Liver (tissue), 9 donors: ENCODE results near the gene SLC35B3. TPM values are rescaled to one million over a fixed set of nuclear protein-coding genes. Genes with fewer than 3 reads are reported as not detected.

Experiments
- DNase-seq: peaks from one replicate; pipeline ENCODE4 v3.0.0-alpha.2; 2017; ENCODE audit warnings: low spot score
- H3K27ac ChIP-seq, 2 donors: one replicate each; pipeline ENCODE4 v1.7.0; 2013; ENCODE audit warnings: inconsistent platforms in 2 of 2, low read length in 2 of 2, control low read depth in 1 of 2, low read depth in 1 of 2, mild to moderate bottlenecking in 1 of 2
- H3K27me3 ChIP-seq, 4 donors: one replicate each; pipeline versions ENCODE4 v1.6.1 to v1.7.0; 2013; ENCODE audit warnings: low read length in 3 of 4, inconsistent platforms in 1 of 4, mild to moderate bottlenecking in 1 of 4, moderate library complexity in 1 of 4; ENCODE audit not compliant: control insufficient read depth in 4 of 4, insufficient read depth in 4 of 4
- H3K36me3 ChIP-seq, 4 donors: one replicate each; pipeline versions ENCODE4 v1.6.1 to v1.7.0; 2013; ENCODE audit warnings: low read length in 3 of 4, mild to moderate bottlenecking in 3 of 4, low read depth in 1 of 4, moderate library complexity in 1 of 4; ENCODE audit not compliant: control insufficient read depth in 4 of 4, insufficient read depth in 3 of 4
- H3K4me1 ChIP-seq, 4 donors: one replicate each; pipeline versions ENCODE4 v1.6.1 to v1.7.0; 2013; ENCODE audit warnings: low read length in 3 of 4, mild to moderate bottlenecking in 3 of 4, moderate library complexity in 1 of 4; ENCODE audit not compliant: control insufficient read depth in 4 of 4, insufficient read depth in 4 of 4
- H3K4me3 ChIP-seq, 3 donors: one replicate each; pipeline versions ENCODE4 v1.6.1 to v1.7.0; 2013; ENCODE audit warnings: low read length in 3 of 3, control low read depth in 1 of 3, low read depth in 1 of 3, mild to moderate bottlenecking in 1 of 3
- H3K9ac ChIP-seq, 2 donors: one replicate each; pipeline ENCODE4 v1.7.0; 2013; ENCODE audit warnings: low read length in 2 of 2, mild to moderate bottlenecking in 2 of 2, moderate library complexity in 2 of 2, control low read depth in 1 of 2, low read depth in 1 of 2
- H3K9me3 ChIP-seq, 4 donors: one replicate each; pipeline versions ENCODE4 v1.6.1 to v1.7.0; 2013; ENCODE audit warnings: low read length in 3 of 4; ENCODE audit not compliant: control insufficient read depth in 4 of 4
- ATF3 ChIP-seq: IDR thresholded peaks from 2 replicates; pipeline ENCODE4 v1.6.1; 2016; ENCODE audit warnings: antibody characterized with exemption
- CTCF ChIP-seq: fragments of 150-350 bp; IDR thresholded peaks from 2 replicates; pipeline ENCODE4 v1.5.1; 2017; ENCODE audit warnings: improper control_type of control experiment, low read depth, low read length; ENCODE audit not compliant: missing input control
- EGR1 ChIP-seq, 2 donors: IDR thresholded peaks; 2 replicates each; pipeline ENCODE4 v1.6.1; 2016 to 2018; ENCODE audit warnings: antibody characterized with exemption in 2 of 2, low read depth in 2 of 2
- GABPA ChIP-seq, 2 donors: IDR thresholded peaks in 1 of 2; conservative IDR thresholded peaks in 1 of 2; 2 replicates each; pipeline ENCODE4 v1.6.1; 2016; ENCODE audit warnings: antibody characterized with exemption in 2 of 2, mild to moderate bottlenecking in 1 of 2, moderate library complexity in 1 of 2
- HNF4A ChIP-seq, 2 donors: conservative IDR thresholded peaks; 2 replicates each; pipeline ENCODE4 v1.6.1; 2016; ENCODE audit warnings: antibody characterized with exemption in 2 of 2, mild to moderate bottlenecking in 2 of 2
- HNF4G ChIP-seq: IDR thresholded peaks from 2 replicates; pipeline ENCODE4 v1.6.1; 2016; ENCODE audit warnings: antibody characterized with exemption
- JUND ChIP-seq, 2 donors: IDR thresholded peaks; 2 replicates each; pipeline ENCODE4 v1.6.1; 2016; ENCODE audit warnings: antibody characterized with exemption in 2 of 2
- NR2F2 ChIP-seq: IDR thresholded peaks from 2 replicates; pipeline ENCODE4 v1.6.1; 2016; ENCODE audit warnings: antibody characterized with exemption
- RAD21 ChIP-seq, 2 donors: IDR thresholded peaks; 2 replicates each; pipeline ENCODE4 v1.6.1; 2016; ENCODE audit warnings: antibody characterized with exemption in 2 of 2, mild to moderate bottlenecking in 2 of 2
- RXRA ChIP-seq, 2 donors: IDR thresholded peaks; 2 replicates each; pipeline ENCODE4 v1.6.1; 2017 to 2018; ENCODE audit warnings: antibody characterized with exemption in 2 of 2, mild to moderate bottlenecking in 1 of 2
- SP1 ChIP-seq: IDR thresholded peaks from 2 replicates; pipeline ENCODE4 v1.6.1; 2018; ENCODE audit warnings: antibody characterized with exemption, mild to moderate bottlenecking
- TAF1 ChIP-seq: conservative IDR thresholded peaks from 2 replicates; pipeline ENCODE4 v1.6.1; 2016; ENCODE audit warnings: antibody characterized with exemption, mild to moderate bottlenecking
- YY1 ChIP-seq: IDR thresholded peaks from 2 replicates; pipeline ENCODE4 v1.6.1; 2016; ENCODE audit warnings: antibody characterized with exemption, mild to moderate bottlenecking
- WGBS: extraction: QIAGEN DNeasy Blood & Tissue Kit; methylation state at CpG from one replicate; pipeline ENCODE4 v1.1.7; 2013; 5-methylcytosine and 5-hydroxymethylcytosine counted together
- polyA plus RNA-seq, 2 donors: library from polyadenylated mRNA; stranded (reverse) in 1 of 2; unstranded in 1 of 2; fragments of 200-250 nt in 1 of 2; fragments of >200 nt in 1 of 2; fragmentation: Nextera tagmentation in 1 of 2; extraction: Ambion mirVana in 1 of 2; gene quantifications; one replicate each; pipeline versions ENCODE4 v1.2.1 to v1.2.3, GENCODE V29; 2013 to 2015
- total RNA-seq, 2 donors: library from RNA; depleted of rRNA; stranded (reverse); fragments of >200 nt; gene quantifications; one replicate each; pipeline ENCODE4 v1.2.3, GENCODE V29; 2014
- TF ChIP-seq, protein P1 (sequence below): IDR thresholded peaks from 2 replicates; pipeline ENCODE4 v1.6.1; 2016; ENCODE audit warnings: antibody characterized with exemption, mild to moderate bottlenecking
- TF ChIP-seq, protein P2 (sequence below): IDR thresholded peaks from 2 replicates; pipeline ENCODE4 v1.6.1; 2016; ENCODE audit warnings: antibody characterized with exemption
- TF ChIP-seq, protein P3 (sequence below): IDR thresholded peaks from 2 replicates; pipeline ENCODE4 v1.6.1; 2016; ENCODE audit warnings: antibody characterized with exemption
- donor health status: healthy.
- donor health status: healthy.
- donor health status: healthy.
- donor health status: healthy.
- donor health status: healthy.

SLC35B3 gene
- total and polyA plus RNA-seq, 4 donors: 11.8 to 12.7 (median 12.2) TPM

DNA sequence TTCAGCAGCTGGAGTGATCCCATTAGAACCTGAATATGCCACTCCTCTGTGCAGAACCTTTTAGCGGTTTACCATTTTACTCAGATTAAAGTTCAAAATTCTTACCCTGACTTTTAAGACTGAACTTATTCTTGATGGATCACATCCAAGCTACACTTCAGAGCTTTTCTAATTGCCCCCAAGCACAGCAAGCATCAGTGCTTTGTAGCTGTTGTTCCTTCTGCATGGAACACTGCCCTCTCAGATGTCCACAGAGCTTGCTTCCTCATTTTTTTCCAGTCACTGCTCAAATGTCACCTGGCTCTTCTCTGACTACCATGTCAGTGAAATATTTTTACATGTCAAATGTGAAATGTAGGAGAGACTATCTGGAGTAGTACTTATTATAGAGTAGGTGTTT is 1.6 kb upstream of the SLC35B3 start (continued):
- TF ChIP-seq, protein P1, sequence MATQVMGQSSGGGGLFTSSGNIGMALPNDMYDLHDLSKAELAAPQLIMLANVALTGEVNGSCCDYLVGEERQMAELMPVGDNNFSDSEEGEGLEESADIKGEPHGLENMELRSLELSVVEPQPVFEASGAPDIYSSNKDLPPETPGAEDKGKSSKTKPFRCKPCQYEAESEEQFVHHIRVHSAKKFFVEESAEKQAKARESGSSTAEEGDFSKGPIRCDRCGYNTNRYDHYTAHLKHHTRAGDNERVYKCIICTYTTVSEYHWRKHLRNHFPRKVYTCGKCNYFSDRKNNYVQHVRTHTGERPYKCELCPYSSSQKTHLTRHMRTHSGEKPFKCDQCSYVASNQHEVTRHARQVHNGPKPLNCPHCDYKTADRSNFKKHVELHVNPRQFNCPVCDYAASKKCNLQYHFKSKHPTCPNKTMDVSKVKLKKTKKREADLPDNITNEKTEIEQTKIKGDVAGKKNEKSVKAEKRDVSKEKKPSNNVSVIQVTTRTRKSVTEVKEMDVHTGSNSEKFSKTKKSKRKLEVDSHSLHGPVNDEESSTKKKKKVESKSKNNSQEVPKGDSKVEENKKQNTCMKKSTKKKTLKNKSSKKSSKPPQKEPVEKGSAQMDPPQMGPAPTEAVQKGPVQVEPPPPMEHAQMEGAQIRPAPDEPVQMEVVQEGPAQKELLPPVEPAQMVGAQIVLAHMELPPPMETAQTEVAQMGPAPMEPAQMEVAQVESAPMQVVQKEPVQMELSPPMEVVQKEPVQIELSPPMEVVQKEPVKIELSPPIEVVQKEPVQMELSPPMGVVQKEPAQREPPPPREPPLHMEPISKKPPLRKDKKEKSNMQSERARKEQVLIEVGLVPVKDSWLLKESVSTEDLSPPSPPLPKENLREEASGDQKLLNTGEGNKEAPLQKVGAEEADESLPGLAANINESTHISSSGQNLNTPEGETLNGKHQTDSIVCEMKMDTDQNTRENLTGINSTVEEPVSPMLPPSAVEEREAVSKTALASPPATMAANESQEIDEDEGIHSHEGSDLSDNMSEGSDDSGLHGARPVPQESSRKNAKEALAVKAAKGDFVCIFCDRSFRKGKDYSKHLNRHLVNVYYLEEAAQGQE: no peak
- TF ChIP-seq JUND (IDR thresholded peaks at IDR 0.05): no peak
- no peak for TF ChIP-seq GABPA (IDR thresholded peaks at IDR 0.05 in 1 of 2, conservative IDR thresholded peaks at IDR 0.05 in 1 of 2)

DNA sequence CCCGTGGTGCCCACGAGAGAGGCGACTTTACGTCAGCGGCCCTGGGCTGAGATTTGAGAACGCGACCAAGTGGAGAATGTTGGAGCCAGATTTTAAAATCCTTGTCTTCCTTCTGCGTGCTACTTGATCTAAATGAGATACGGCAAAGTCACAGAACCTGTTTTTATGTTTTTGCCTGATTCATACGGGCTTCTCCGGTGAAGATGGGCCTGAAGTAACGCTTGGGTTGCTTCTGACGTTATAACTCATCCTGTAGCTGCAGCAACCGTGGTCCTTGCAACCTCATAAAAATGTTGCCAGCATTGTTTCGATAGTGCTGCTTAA is 462 bp upstream of the SLC35B3 start:
- Histone ChIP-seq H3K9me3 (no peaks in the 10 kb centered on the region), H3K4me3 (peak overlapping the region; percentile 90 to 100 (median 93)), H3K36me3 (peaks cover 0 to 2% (median 0%) of the 10 kb centered on the region in 4 donors), H3K9ac (peak overlapping the region; percentile 34 to 66), H3K27me3 (no peaks in the 10 kb centered on the region), H3K4me1 (peaks cover 0 to 22% (median 10%) of the 10 kb centered on the region in 4 donors), H3K27ac (peak overlapping the region; percentile 60 to 82)
- DNase-seq: no peak
- TF ChIP-seq JUND (IDR thresholded peaks at IDR 0.05) (no peak), TAF1 (no peak), RAD21 (IDR thresholded peaks at IDR 0.05) (no peak), HNF4G (no peak), GABPA (IDR thresholded peaks at IDR 0.05 in 1 of 2, conservative IDR thresholded peaks at IDR 0.05 in 1 of 2) (no peak), EGR1 (IDR thresholded peaks at IDR 0.05; ENCODE audit: low read depth in 2 of 2) (no peak)
- 32% methylated on average over 15 of the region's 15 CpGs for WGBS

GRCh38 chr6:8434727-8435092 is 635 bp downstream of the SLC35B3 start:
- WGBS: 4% methylated on average over 8 of the region's 8 CpGs
- H3K9me3 ChIP-seq: no peaks in the 10 kb centered on the region
- peak overlapping the region; percentile 90 to 100 (median 93) for H3K4me3 ChIP-seq
- peaks cover 0 to 22% (median 10%) of the 10 kb centered on the region in 4 donors for H3K4me1 ChIP-seq
- H3K27me3 ChIP-seq: no peaks in the 10 kb centered on the region
- peak overlapping the region; percentile 60 to 82 for H3K27ac ChIP-seq
- DNase-seq: no peak
- peaks cover 0 to 2% (median 0%) of the 10 kb centered on the region in 4 donors for H3K36me3 ChIP-seq
- H3K9ac ChIP-seq: peak overlapping the region; percentile 78 to 87
- TF ChIP-seq CTCF (no peak), EGR1 (IDR thresholded peaks at IDR 0.05; ENCODE audit: low read depth in 2 of 2) (no peak), GABPA (IDR thresholded peaks at IDR 0.05 in 1 of 2, conservative IDR thresholded peaks at IDR 0.05 in 1 of 2) (no peak), RXRA (IDR thresholded peaks at IDR 0.05) (no peak), TAF1 (no peak), HNF4A (conservative IDR thresholded peaks at IDR 0.05) (no peak), ATF3 (no peak), RAD21 (IDR thresholded peaks at IDR 0.05) (no peak), YY1 (no peak), NR2F2 (no peak), SP1 (no peak), HNF4G (no peak)
- TF ChIP-seq, protein P2, sequence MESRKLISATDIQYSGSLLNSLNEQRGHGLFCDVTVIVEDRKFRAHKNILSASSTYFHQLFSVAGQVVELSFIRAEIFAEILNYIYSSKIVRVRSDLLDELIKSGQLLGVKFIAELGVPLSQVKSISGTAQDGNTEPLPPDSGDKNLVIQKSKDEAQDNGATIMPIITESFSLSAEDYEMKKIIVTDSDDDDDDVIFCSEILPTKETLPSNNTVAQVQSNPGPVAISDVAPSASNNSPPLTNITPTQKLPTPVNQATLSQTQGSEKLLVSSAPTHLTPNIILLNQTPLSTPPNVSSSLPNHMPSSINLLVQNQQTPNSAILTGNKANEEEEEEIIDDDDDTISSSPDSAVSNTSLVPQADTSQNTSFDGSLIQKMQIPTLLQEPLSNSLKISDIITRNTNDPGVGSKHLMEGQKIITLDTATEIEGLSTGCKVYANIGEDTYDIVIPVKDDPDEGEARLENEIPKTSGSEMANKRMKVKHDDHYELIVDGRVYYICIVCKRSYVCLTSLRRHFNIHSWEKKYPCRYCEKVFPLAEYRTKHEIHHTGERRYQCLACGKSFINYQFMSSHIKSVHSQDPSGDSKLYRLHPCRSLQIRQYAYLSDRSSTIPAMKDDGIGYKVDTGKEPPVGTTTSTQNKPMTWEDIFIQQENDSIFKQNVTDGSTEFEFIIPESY: no peak
- TF ChIP-seq, protein P3, sequence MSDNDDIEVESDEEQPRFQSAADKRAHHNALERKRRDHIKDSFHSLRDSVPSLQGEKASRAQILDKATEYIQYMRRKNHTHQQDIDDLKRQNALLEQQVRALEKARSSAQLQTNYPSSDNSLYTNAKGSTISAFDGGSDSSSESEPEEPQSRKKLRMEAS: no peak
